A673 (cell line): ENCODE data around the gene FTHL17. TPM values are rescaled to one million over a fixed set of nuclear protein-coding genes. Genes with fewer than 3 reads are reported as not detected.

Experiments
- BruUV-seq: library from RNA; stranded (reverse); fragments of 400-500 nt; replicated peaks from 2 replicates; lab custom pipeline; 2021; lab: Mats Ljungman, UMichigan
- CTCF ChIA-PET: fragments of 300-600 bp; sonication (Branson Sonifier 250); formaldehyde crosslinking; loops from one replicate; lab custom pipeline; 2022; ENCODE audit warnings: antibody characterized with exemption; lab: Charles Lee
- POLR2A ChIA-PET: fragments of 300-600 bp; sonication (Branson Sonifier 250); formaldehyde crosslinking; loops from one replicate; lab custom pipeline; 2022; ENCODE audit warnings: antibody characterized with exemption; ENCODE audit not compliant: low non-redundant PET; lab: Charles Lee
- DNase-seq: peaks from one replicate; pipeline ENCODE4 v3.0.0-alpha.2; 2015; ENCODE audit warnings: low spot score
- H3K27ac ChIP-seq: fragments of 200-600 bp; sonication (generic); 2 replicates; pipeline ENCODE4 v1.5.1; 2016; ENCODE audit warnings: mixed run types, low read depth, mild to moderate bottlenecking, mixed read lengths, antibody characterized with exemption, low read length; ENCODE audit not compliant: poor library complexity, severe bottlenecking
- H3K27me3 ChIP-seq: fragments of 200-600 bp; sonication (generic); replicated peaks from 2 replicates; pipeline ENCODE4 v1.6.1; 2017; ENCODE audit warnings: mixed run types, low read depth, mild to moderate bottlenecking, mixed read lengths, antibody characterized with exemption, low read length; ENCODE audit not compliant: insufficient read depth, poor library complexity
- H3K36me3 ChIP-seq: fragments of 200-600 bp; sonication (generic); 2 replicates; pipeline ENCODE4 v1.6.1; 2016; ENCODE audit warnings: mixed run types, mild to moderate bottlenecking, mixed read lengths, antibody characterized with exemption, low read length; ENCODE audit not compliant: insufficient read depth, poor library complexity, severe bottlenecking
- H3K4me1 ChIP-seq: fragments of 200-600 bp; sonication (generic); 2 replicates; pipeline ENCODE4 v1.6.1; 2017; ENCODE audit warnings: mixed run types, mild to moderate bottlenecking, mixed read lengths, antibody characterized with exemption, low read length; ENCODE audit not compliant: insufficient read depth, poor library complexity, severe bottlenecking
- H3K4me3 ChIP-seq: fragments of 200-600 bp; sonication (generic); 2 replicates; pipeline ENCODE4 v1.5.1; 2016; ENCODE audit warnings: low read depth, mixed run types, mild to moderate bottlenecking, mixed read lengths, low read length; ENCODE audit not compliant: poor library complexity, severe bottlenecking
- H3K9me3 ChIP-seq: fragments of 200-600 bp; sonication (generic); 2 replicates; pipeline ENCODE4 v1.6.1; 2016; ENCODE audit warnings: mixed run types, low read depth, mild to moderate bottlenecking, mixed read lengths, antibody characterized with exemption, low read length; ENCODE audit not compliant: poor library complexity, severe bottlenecking
- EZH2 ChIP-seq: fragments of 200-600 bp; sonication (generic); IDR thresholded peaks from 2 replicates; pipeline ENCODE4 v1.6.1; 2017; ENCODE audit warnings: borderline replicate concordance, low read depth, mild to moderate bottlenecking, mixed read lengths, antibody characterized with exemption, low read length; ENCODE audit not compliant: poor library complexity, severe bottlenecking
- intact Hi-C: fragments of 100-400 bp; cut with micrococcal nuclease; formaldehyde crosslinking; loops from one replicate; pipeline ENCODE4 v1.10.0; 2022; ENCODE audit not compliant: unreplicated experiment
- total RNA-seq: library from RNA; stranded (reverse); gene quantifications from 2 replicates; pipeline ENCODE4 v1.2.3, GENCODE V29; 2021
- TF ChIP-seq, protein P1 (sequence below): fragments of 300-800, 200-600 bp; sonication (generic); conservative IDR thresholded peaks from 2 replicates; pipeline ENCODE4 v1.5.1; 2017; ENCODE audit warnings: low read depth, mild to moderate bottlenecking, antibody characterized with exemption, low read length, moderate library complexity, mixed read lengths

Gene FTHL17
- total RNA-seq, 1 experiment from 2014 or later: not detected

DNA sequence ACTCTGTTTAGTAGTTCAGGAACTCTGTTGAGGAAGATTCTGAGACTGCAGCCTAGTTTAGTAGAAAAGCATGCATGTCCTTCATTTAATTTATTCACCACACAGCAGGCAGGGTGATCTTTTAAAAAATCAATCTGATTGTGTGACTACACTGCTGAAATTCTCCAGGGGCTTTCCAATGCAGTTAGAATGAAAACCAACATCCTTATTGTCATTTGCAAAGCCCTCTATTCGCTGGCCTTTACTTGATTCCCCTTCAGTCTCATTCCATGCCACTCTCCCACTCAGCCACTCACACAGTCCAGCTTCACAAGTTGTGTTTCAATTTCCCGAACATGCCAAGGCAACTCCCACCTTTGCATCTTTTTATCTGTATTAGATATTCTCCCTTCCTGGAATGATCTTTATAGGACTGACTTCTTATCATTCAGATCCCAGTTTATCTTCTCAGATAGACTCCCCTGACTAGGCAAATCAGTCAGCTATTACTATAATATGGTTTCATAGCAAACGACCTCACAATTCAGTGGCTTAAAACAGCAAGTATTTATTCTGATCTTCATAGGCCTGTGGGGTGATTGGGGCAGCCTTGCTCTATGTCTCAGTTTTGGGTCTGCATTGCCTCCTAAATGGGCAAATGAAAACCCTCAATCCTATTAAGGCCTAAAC, 21.3 kb upstream of the FTHL17 start:
- H3K4me1 ChIP-seq: no peaks in the 10 kb centered on the region
- intact Hi-C loops: no loop called here
- no peak for DNase-seq
- H3K27ac ChIP-seq: no peak overlapping the region
- POLR2A ChIA-PET: no interaction called here
- H3K27me3 ChIP-seq: no peaks in the 10 kb centered on the region
- no peaks in the 10 kb centered on the region for H3K36me3 ChIP-seq
- CTCF ChIA-PET: no interaction called here
- no peak overlapping the region for H3K4me3 ChIP-seq
- BruUV-seq: no TSS peak
- no peak for TF ChIP-seq EZH2
- TF ChIP-seq, protein P1, sequence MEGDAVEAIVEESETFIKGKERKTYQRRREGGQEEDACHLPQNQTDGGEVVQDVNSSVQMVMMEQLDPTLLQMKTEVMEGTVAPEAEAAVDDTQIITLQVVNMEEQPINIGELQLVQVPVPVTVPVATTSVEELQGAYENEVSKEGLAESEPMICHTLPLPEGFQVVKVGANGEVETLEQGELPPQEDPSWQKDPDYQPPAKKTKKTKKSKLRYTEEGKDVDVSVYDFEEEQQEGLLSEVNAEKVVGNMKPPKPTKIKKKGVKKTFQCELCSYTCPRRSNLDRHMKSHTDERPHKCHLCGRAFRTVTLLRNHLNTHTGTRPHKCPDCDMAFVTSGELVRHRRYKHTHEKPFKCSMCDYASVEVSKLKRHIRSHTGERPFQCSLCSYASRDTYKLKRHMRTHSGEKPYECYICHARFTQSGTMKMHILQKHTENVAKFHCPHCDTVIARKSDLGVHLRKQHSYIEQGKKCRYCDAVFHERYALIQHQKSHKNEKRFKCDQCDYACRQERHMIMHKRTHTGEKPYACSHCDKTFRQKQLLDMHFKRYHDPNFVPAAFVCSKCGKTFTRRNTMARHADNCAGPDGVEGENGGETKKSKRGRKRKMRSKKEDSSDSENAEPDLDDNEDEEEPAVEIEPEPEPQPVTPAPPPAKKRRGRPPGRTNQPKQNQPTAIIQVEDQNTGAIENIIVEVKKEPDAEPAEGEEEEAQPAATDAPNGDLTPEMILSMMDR: no peak
- H3K9me3 ChIP-seq: no peaks in the 10 kb centered on the region

DNA sequence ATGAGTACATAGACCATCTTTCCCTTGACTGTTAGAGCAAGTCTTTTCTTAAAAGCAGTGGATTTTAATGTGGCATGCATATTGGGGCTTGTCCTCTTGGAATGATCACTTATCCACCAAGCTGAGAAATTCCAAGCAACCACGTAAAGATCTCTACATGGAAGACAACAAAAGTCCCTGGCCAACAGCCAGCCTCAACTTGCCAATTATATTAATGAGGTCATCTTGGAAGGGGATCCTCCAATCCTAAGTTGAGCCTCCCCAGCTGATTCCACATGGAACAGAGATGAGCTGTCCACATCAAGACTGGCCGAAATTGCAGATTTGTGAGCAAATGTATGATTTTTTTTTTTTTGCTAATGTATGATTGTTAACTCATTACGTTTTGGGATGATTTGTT, 20.6 kb upstream of the FTHL17 start:
- no peak overlapping the region for H3K27ac ChIP-seq
- no TSS peak for BruUV-seq
- H3K9me3 ChIP-seq: no peaks in the 10 kb centered on the region
- no peaks in the 10 kb centered on the region for H3K36me3 ChIP-seq
- CTCF ChIA-PET: no interaction called here
- DNase-seq: no peak
- POLR2A ChIA-PET: no interaction called here
- no peaks in the 10 kb centered on the region for H3K4me1 ChIP-seq
- intact Hi-C loops: no loop called here
- no peak for TF ChIP-seq EZH2
- TF ChIP-seq, protein P1: no peak
- H3K27me3 ChIP-seq: no peaks in the 10 kb centered on the region
- H3K4me3 ChIP-seq: no peak overlapping the region

DNA sequence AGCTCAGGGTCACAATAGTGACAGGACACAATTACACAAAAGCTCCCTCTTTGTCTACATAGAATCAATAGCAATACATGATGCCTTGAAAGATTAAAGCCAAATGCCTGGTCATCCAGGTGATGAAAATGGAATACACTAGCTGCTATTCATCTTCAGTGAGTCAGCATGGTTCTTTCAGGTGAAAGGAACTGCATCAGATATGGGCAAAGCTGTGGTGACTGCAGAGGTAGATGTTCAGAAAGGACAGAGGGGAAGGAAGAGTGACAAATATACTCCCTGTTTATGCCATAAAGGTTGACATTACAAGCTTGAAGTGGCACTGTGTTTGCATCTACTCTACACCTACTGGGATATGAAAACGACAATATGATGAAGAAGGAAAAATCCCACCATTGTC, 20.0 kb upstream of the FTHL17 start:
- CTCF ChIA-PET: no interaction called here
- Histone ChIP-seq H3K36me3 (no peaks in the 10 kb centered on the region), H3K27ac (no peak overlapping the region), H3K9me3 (no peaks in the 10 kb centered on the region), H3K4me3 (no peak overlapping the region), H3K27me3 (no peaks in the 10 kb centered on the region), H3K4me1 (no peaks in the 10 kb centered on the region)
- no peak for DNase-seq
- BruUV-seq: no TSS peak
- POLR2A ChIA-PET: no interaction called here
- TF ChIP-seq, protein P1: no peak
- no peak for TF ChIP-seq EZH2
- intact Hi-C loops: no loop called here
